OCI-LY7 (cell line): ENCODE measurements around the gene COL4A2. TPM values are rescaled to one million over a fixed set of nuclear protein-coding genes. Genes with fewer than 3 reads are reported as not detected.

Source experiments
- BruUV-seq: library from RNA; stranded (reverse); fragments of 400-500 nt; replicated peaks from 2 replicates; lab custom pipeline; 2021; lab: Mats Ljungman, UMichigan
- CTCF ChIA-PET: fragments of 300-600 bp; sonication (Branson Sonifier 250); formaldehyde crosslinking; loops from one replicate; lab custom pipeline; 2022; ENCODE audit warnings: antibody characterized with exemption; ENCODE audit not compliant: unreplicated experiment; lab: Charles Lee
- POLR2A ChIA-PET: fragments of 300-600 bp; sonication (Branson Sonifier 250); formaldehyde crosslinking; loops from one replicate; lab custom pipeline; 2022; ENCODE audit warnings: antibody characterized with exemption; lab: Charles Lee
- DNase-seq: peaks from one replicate; pipeline ENCODE4 v3.0.0-alpha.2; 2015; ENCODE audit warnings: low spot score
- H2AFZ ChIP-seq: fragments of 200-600 bp; sonication (generic), shearing (Covaris generic); 2 replicates; pipeline ENCODE4 v1.6.1; 2014; ENCODE audit warnings: mild to moderate bottlenecking, antibody characterized with exemption, low read length, moderate library complexity
- H3K27ac ChIP-seq: fragments of 200-600 bp; sonication (generic); 2 replicates; pipeline ENCODE4 v1.5.1; 2014; ENCODE audit warnings: mixed run types, low read depth, mild to moderate bottlenecking, moderate library complexity, low read length, inconsistent platforms; ENCODE audit not compliant: poor library complexity, severe bottlenecking
- H3K36me3 ChIP-seq: fragments of 200-600 bp; sonication (generic); 2 replicates; pipeline ENCODE4 v1.6.1; 2014; ENCODE audit warnings: mild to moderate bottlenecking, antibody characterized with exemption, low read length, moderate library complexity, mixed read lengths; ENCODE audit not compliant: insufficient read depth
- H3K4me1 ChIP-seq: fragments of 200-600 bp; sonication (generic); 2 replicates; pipeline ENCODE4 v1.5.1; 2014; ENCODE audit warnings: mild to moderate bottlenecking, low read length; ENCODE audit not compliant: insufficient read depth, poor library complexity, severe bottlenecking
- H3K4me2 ChIP-seq: fragments of 200-600 bp; sonication (generic); 2 replicates; pipeline ENCODE4 v1.6.1; 2014; ENCODE audit warnings: mild to moderate bottlenecking, low read length
- H3K4me3 ChIP-seq: fragments of 200-600 bp; sonication (generic); 2 replicates; pipeline ENCODE4 v1.5.1; 2014; ENCODE audit warnings: mild to moderate bottlenecking, low read depth, low read length; ENCODE audit not compliant: poor library complexity, severe bottlenecking
- H3K79me2 ChIP-seq: fragments of 200-600 bp; sonication (generic); 2 replicates; pipeline ENCODE4 v1.6.1; 2016; ENCODE audit warnings: low read depth, mild to moderate bottlenecking, low read length, moderate library complexity, mixed read lengths; ENCODE audit not compliant: insufficient read depth
- H3K9me2 ChIP-seq: fragments of 200-600 bp; sonication (generic); 2 replicates; pipeline ENCODE4 v1.6.1; 2016; ENCODE audit warnings: mild to moderate bottlenecking, low read length, mixed read lengths; ENCODE audit not compliant: insufficient read depth
- H3K9me3 ChIP-seq: fragments of 200-600 bp; sonication (generic); 2 replicates; pipeline ENCODE4 v1.6.1; 2014; ENCODE audit warnings: mild to moderate bottlenecking, mixed run types, low read length, mixed read lengths
- H4K20me1 ChIP-seq: fragments of 200-600 bp; sonication (generic); 2 replicates; pipeline ENCODE4 v1.6.1; 2014; ENCODE audit warnings: mild to moderate bottlenecking, antibody characterized with exemption, low read length, moderate library complexity, mixed read lengths; ENCODE audit not compliant: insufficient read depth
- CTCF ChIP-seq: fragments of 200-600 bp; sonication (generic); conservative IDR thresholded peaks from 2 replicates; pipeline ENCODE4 v1.5.1; 2014; ENCODE audit warnings: mild to moderate bottlenecking, antibody characterized with exemption, low read length, moderate library complexity, mixed read lengths
- EZH2phosphoT487 ChIP-seq: fragments of 200-600 bp; sonication (generic); IDR thresholded peaks from 2 replicates; pipeline ENCODE4 v1.6.1; 2018; ENCODE audit warnings: low read depth, borderline replicate concordance, mild to moderate bottlenecking, mixed run types, antibody characterized with exemption, low read length, moderate library complexity, mixed read lengths
- intact Hi-C: fragments of 100-400 bp; cut with micrococcal nuclease; formaldehyde crosslinking; loops from one replicate; pipeline ENCODE4 v1.10.0; 2022; ENCODE audit not compliant: unreplicated experiment
- total RNA-seq, 2 experiments: library from RNA; depleted of rRNA in 1 of 2; stranded (reverse); fragments of >200 nt in 1 of 2; shearing (Covaris generic) in 1 of 2; gene quantifications; 2 replicates each; pipeline ENCODE4 v1.2.3, GENCODE V29; 2014 to 2022

COL4A2 gene
- total RNA-seq, 2 experiments from 2014 or later, result 0.34 TPM; not detected in 1

DNA sequence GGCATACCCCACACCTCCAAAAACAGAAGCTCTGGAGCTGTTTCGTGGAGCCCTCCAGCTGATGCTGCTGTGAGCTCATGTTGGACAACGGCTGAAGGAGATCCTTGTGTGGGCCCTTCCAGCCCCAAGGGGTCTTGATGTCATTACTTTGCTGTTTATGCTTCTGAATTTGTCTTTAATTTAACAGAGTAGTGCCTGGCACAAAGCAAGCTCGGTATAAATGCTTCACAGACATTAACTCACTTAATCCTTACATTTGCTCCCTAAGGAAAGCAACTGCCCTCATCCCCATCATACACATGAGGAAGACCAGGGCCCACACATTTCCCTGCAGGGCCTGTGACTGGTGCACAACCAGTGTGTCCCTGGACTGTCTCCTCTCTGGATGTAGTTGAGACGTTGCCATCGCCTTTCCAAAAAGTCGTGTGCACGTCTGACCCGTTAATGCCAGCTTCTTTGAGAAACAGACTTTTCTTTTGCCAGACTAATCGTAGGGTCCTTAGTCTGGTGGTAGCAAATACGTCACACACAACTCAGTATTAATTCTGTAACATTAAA is 7.7 kb upstream of the COL4A2 start:
- TF ChIP-seq CTCF (no peak), EZH2phosphoT487 (no peak)
- Histone ChIP-seq H3K9me2 (no peaks in the 10 kb centered on the region), H3K4me3 (no peak overlapping the region), H3K79me2 (no peaks in the 10 kb centered on the region), H3K9me3 (no peaks in the 10 kb centered on the region), H3K4me2 (no peak overlapping the region), H4K20me1 (no peaks in the 10 kb centered on the region), H3K4me1 (no peaks in the 10 kb centered on the region), H3K27ac (no peak overlapping the region), H2AFZ (no peak overlapping the region), H3K36me3 (no peaks in the 10 kb centered on the region)
- BruUV-seq, result no TSS peak
- POLR2A ChIA-PET, result no interaction called here
- DNase-seq, result no peak
- CTCF ChIA-PET, result no interaction called here
- intact Hi-C loops, result no loop called here

DNA sequence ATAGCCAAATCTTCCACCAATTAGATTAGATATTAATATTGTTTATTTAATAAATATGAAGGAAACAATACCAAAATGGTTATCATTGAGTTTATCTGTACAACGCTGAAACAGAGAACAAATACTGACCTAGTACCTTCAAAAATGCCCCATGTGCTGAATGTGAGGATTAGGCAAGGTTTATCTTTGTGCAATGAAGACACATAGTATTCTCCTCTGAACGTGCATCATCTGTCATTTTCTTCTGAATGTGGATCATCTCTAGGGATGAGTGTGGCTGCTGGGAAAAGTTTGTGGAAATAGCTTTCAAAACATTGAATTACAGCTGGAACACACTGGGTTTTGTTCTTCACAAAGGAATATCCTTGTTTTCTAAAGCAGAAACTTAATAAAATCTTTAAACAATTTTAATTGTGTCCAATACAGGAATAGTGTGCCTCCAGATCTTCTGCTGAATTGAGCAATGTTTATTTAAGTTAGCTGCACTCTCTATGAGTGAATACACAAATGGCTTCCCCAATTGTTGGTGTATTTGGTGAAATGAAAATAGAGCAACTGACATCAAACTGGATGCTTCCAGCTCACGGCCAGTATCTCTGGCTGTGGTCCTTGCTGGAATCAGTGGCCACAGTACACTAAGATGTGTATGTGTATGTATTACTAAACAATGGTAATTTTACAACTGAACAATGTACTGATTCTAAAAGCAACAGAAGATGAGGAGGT is 6.8 kb upstream of the COL4A2 start:
- no peaks in the 10 kb centered on the region for H3K9me2 ChIP-seq
- BruUV-seq, result no TSS peak
- no peaks in the 10 kb centered on the region for H3K36me3 ChIP-seq
- TF ChIP-seq CTCF, result no peak
- no peak for TF ChIP-seq EZH2phosphoT487
- H3K4me2 ChIP-seq, result no peak overlapping the region
- H3K4me1 ChIP-seq, result no peaks in the 10 kb centered on the region
- H3K4me3 ChIP-seq, result no peak overlapping the region
- DNase-seq, result no peak
- intact Hi-C loops, result no loop called here
- H2AFZ ChIP-seq, result no peak overlapping the region
- no peaks in the 10 kb centered on the region for H3K9me3 ChIP-seq
- POLR2A ChIA-PET, result no interaction called here
- H3K79me2 ChIP-seq, result no peaks in the 10 kb centered on the region
- no peaks in the 10 kb centered on the region for H4K20me1 ChIP-seq
- CTCF ChIA-PET, result no interaction called here
- no peak overlapping the region for H3K27ac ChIP-seq

GRCh38 chr13:110301083-110301482 is 6.0 kb upstream of the COL4A2 start:
- Histone ChIP-seq H3K4me1 (no peaks in the 10 kb centered on the region), H3K36me3 (no peaks in the 10 kb centered on the region), H4K20me1 (no peaks in the 10 kb centered on the region), H3K79me2 (no peaks in the 10 kb centered on the region), H3K9me3 (no peaks in the 10 kb centered on the region), H2AFZ (no peak overlapping the region), H3K4me3 (no peak overlapping the region), H3K4me2 (no peak overlapping the region), H3K27ac (no peak overlapping the region), H3K9me2 (no peaks in the 10 kb centered on the region)
- CTCF ChIA-PET, result no interaction called here
- POLR2A ChIA-PET, result no interaction called here
- TF ChIP-seq CTCF, result no peak
- TF ChIP-seq EZH2phosphoT487, result no peak
- intact Hi-C loops, result no loop called here
- no TSS peak for BruUV-seq
- DNase-seq, result no peak
